Fibroblast of skin of left biceps (primary cell): ENCODE results near the gene OLIG1.

Experiments
- DNase-seq, 2 experiments: peaks; one replicate each; pipeline ENCODE4 v3.0.0-alpha.2; 2013; ENCODE audit warnings: low read depth in 2 of 2

Gene OLIG1

GRCh38 chr21:33099131-33099530 is 29.2 kb downstream of the OLIG1 start:
- DNase-seq, result no peak

- DNase-seq, result no peak
Observed at GRCh38 chr21:33101300-33101911, 31.5 kb downstream of the OLIG1 start.

GRCh38 chr21:33105088-33105487 is 35.1 kb downstream of the OLIG1 start:
- no peak for DNase-seq

GRCh38 chr21:33108228-33108627 is 38.3 kb downstream of the OLIG1 start:
- DNase-seq, result no peak

GRCh38 chr21:33109574-33110339 is 39.8 kb downstream of the OLIG1 start:
- DNase-seq, result no peak

- no peak for DNase-seq
Observed at GRCh38 chr21:33110340-33110715, 40.4 kb downstream of the OLIG1 start.

GRCh38 chr21:33111577-33111976 is 41.6 kb downstream of the OLIG1 start:
- no peak for DNase-seq

GRCh38 chr21:33112151-33112550 is 42.2 kb downstream of the OLIG1 start:
- DNase-seq, result no peak

GRCh38 chr21:33112681-33113080 is 42.7 kb downstream of the OLIG1 start:
- no peak for DNase-seq

- no peak for DNase-seq
Observed at GRCh38 chr21:33113131-33113530, 43.2 kb downstream of the OLIG1 start.

GRCh38 chr21:33114276-33114675 is 44.3 kb downstream of the OLIG1 start:
- no peak for DNase-seq

- DNase-seq, result no peak
Observed at GRCh38 chr21:33115631-33116510, 45.9 kb downstream of the OLIG1 start.

GRCh38 chr21:33116676-33117075 is 46.7 kb downstream of the OLIG1 start:
- DNase-seq, result no peak

GRCh38 chr21:33117101-33117888 is 47.4 kb downstream of the OLIG1 start:
- no peak for DNase-seq
